KG1 (cell line): ENCODE data around the gene KIR3DL2.
"Not testable (repeated sequence)": the region's sequence is repeated elsewhere in the genome, so short reads cannot be mapped to it uniquely, and the experiment has no call there.

ENCODE experiments used
- DNase-seq: peaks from one replicate; lab custom pipeline; 2025; lab: John Stamatoyannopoulos, UW

KIR3DL2 gene

GRCh38 chr19:54871696-54872095, 21.5 kb downstream of the KIR3DL2 start:
- no peak for DNase-seq

- DNase-seq, result no peak
Measured at GRCh38 chr19:54873990-54874389, 23.7 kb downstream of the KIR3DL2 start, which contains the start of gene FCAR. FCAR (plus strand) TSS chr19:54874235; CDS start chr19:54874290, 55 bp downstream.

DNA sequence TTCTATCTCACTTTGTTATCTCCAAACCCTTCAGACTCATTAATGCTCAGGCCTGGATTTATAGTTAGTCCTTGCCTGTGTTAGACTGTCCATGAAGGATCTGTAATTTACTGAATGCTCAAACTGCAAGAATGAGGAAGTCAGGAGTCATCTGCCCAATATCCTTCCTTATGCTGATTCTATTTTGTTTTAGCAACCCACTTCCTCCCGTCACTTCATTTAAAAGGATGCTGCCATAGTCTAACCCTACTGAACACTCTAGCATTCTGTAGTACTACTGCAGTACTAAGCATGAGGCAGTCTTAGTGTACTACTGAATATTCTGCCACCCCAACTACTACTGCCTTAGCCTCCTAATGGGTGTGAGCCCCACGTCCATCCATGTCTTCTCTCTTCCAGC, 25.3 kb downstream of the KIR3DL2 start:
- peak; percentile 38 for DNase-seq

- DNase-seq, result no peak
Measured at GRCh38 chr19:54877471-54877870, 27.2 kb downstream of the KIR3DL2 start.

GRCh38 chr19:54881884-54882283, 31.6 kb downstream of the KIR3DL2 start:
- no peak for DNase-seq

DNA sequence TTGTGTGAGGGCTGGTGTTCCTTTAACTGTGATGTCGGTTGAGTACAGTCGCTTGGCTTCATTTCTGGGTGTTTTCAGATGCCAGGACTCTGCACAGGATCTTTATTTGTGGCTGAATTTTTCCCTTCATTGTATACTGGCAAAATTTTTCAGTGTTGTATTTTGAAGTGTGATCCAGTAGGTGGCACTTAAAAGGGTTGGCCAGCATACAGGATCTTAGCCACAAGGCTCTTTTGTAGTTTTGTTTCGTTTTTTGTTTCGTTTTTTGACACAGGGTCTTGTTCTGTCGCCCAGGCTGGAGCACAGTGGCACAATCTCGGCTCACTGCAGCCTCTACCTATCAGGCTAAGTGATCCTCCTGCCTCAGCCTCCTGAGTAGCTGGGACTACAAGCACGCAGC, 32.5 kb downstream of the KIR3DL2 start:
- no peak for DNase-seq

- no peak for DNase-seq
Measured at GRCh38 chr19:54883228-54883627, 33.0 kb downstream of the KIR3DL2 start.

DNA sequence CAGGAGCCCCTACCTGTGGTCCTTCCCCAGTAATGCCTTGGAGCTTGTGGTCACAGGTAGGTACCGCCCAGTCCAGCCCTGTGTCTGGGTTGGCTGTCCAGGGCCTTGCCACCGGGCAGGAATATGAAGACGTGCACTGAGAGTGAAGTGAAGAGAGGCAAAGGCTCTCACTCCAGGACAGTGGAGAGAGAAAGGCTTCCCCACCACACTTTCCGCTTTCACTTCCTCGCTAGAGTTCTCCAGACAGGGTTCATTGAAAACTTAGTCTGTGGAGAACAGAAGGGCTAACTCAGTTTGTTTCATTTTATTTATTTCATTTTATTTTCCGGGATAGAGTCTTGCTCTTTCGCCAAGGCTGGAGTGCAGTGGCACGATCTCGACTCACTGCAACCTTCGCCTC, 38.0 kb downstream of the KIR3DL2 start:
- DNase-seq, result no peak

GRCh38 chr19:54889566-54889965, 39.3 kb downstream of the KIR3DL2 start:
- DNase-seq, result no peak

DNA sequence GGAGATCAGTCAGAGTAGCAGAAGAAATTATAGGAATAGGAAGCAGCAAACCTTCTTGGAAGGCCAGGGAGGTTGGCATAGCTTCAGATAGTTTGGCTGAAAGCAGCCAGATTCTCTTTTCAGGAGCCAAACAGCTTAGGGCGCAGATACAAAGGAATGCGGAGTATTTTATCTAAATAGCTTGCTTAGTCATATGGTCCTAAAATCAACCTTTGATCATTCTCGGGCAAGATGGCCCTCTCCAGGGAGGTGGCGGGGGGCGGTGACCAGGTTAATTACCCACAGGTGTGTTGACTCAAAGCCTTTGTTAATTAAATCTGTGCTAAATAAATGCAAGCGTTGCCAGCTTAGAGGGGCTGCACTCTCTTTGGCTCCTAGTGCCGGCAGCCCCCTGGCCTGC, 43.2 kb downstream of the KIR3DL2 start:
- DNase-seq, result no peak

DNA sequence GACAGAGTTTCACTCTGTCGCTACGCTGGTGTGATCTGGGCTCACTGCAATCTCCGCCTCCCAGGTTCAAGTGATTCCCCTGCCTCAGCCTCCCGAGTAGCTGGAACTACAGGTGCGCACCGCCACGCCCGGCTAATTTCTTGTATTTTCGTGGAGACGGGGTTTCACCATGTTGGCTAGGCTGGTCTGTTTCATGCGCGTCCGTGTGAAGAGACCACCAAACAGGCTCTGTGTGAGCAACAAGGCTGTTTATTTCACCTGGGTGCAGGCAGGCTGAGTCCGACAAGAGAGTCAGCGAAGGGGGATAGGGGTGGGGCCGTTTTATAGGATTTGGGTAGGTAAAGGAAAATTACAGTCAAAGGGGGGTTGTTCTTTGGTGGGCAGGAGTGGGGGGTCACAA, 43.9 kb downstream of the KIR3DL2 start:
- not testable (repeated sequence) for DNase-seq

GRCh38 chr19:54896036-54896435, 45.8 kb downstream of the KIR3DL2 start:
- no peak for DNase-seq

GRCh38 chr19:54898685-54899084, 48.4 kb downstream of the KIR3DL2 start:
- DNase-seq, result not testable (repeated sequence)

GRCh38 chr19:54899646-54900045, 49.4 kb downstream of the KIR3DL2 start:
- not testable (repeated sequence) for DNase-seq

- DNase-seq, result not testable (repeated sequence)
Measured at GRCh38 chr19:54901153-54901552, 50.9 kb downstream of the KIR3DL2 start.

GRCh38 chr19:54902061-54902460, 51.8 kb downstream of the KIR3DL2 start:
- DNase-seq, result no peak

DNA sequence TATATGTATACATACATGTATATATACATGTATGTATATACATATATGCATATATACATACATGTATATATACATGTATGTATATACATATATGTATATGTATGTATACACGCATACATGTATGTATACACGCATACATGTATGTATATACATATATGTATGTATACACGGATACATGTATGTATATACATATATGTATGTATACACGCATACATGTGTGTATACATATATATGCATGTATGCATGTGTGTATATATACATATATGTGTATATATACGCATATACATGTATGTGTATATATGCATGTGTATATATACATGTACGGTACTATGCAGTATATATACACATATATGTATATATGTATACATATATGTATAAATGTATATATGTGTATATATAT, 53.1 kb downstream of the KIR3DL2 start:
- DNase-seq, result no peak

DNA sequence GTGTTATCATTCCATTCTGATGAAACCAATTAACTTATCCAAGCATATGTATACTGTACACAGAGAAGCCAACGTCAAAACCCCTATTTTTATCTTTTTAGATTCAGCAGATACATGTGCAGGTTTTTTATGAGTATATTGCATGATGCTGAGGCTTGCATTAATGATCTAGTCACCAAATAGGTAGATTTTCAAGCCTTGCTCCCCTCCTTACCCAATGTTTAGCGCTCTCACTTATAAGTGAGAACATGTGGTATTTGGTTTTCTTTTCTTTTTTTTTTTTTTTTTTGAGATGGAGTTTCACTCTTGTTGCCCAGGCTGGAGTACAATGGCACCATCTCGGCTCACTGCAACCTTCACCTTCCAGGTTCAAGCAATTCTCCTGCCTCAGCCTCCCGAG, 54.0 kb downstream of the KIR3DL2 start:
- not testable (repeated sequence) for DNase-seq

DNA sequence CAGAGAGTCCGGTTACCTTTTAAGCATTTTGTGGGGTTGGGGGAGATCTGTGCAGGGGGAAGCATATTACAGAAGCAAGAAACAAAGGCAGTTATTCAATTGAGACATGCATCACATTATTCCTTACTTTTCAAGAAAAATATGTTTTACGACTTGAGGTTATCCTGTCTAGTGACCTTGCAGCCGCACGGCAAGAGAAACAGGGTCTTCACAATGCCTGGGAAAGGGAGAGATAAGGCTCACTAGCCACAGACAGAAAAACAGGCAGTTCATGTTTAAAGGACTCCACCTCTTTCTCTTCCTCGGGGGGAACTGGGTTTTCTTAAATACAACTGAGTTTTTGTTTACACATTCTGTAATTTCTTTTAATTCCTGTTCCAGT, 55.2 kb downstream of the KIR3DL2 start:
- DNase-seq, result no peak

- DNase-seq, result no peak
Measured at GRCh38 chr19:54905803-54906511, 55.7 kb downstream of the KIR3DL2 start, which contains the start of gene NCR1. NCR1 (plus strand) TSS chr19:54906148; CDS start chr19:54906188, 40 bp downstream.

- DNase-seq, result no peak
Measured at GRCh38 chr19:54906819-54907218, 56.6 kb downstream of the KIR3DL2 start.

GRCh38 chr19:54907899-54908298, 57.7 kb downstream of the KIR3DL2 start:
- not testable (repeated sequence) for DNase-seq
